ENCODE data around the gene TELO2. TPM values are rescaled to one million over a fixed set of nuclear protein-coding genes. Genes with fewer than 3 reads are reported as not detected.
A peak's percentile ranks its signal among the peaks of the same experiment; 100 is the strongest.

TELO2 gene
- total and polyA plus RNA-seq, 9 donors = 0.27 to 36.8 (median 31.7) TPM

- no peaks in the 10 kb centered on the region for H3K27me3 ChIP-seq
- DNase-seq = no peak
- H3K27ac ChIP-seq = peak overlapping the region; percentile 31 to 36
- peaks cover 20% of the 10 kb centered on the region for H3K4me1 ChIP-seq (ENCODE audit: insufficient read depth)
- 85 to 93% (median 90%) methylated on average over 27 of the region's 27 CpGs for WGBS, 3 donors
- no peaks in the 10 kb centered on the region for H3K36me3 ChIP-seq
- intact Hi-C loops (cut with DNase I) = loop anchor here in 1 of 4 donors (5.0 kb wide), 1 partner anchor 713 kb away; no protein-coding TSS in a partner anchor
- H3K4me3 ChIP-seq = peak overlapping the region; percentile 1
- H3K9me3 ChIP-seq = no peaks in the 10 kb centered on the region
- no peak for TF ChIP-seq POLR2A (IDR thresholded peaks at IDR 0.05)
Measured at GRCh38 chr16:1530349-1530882, 37.3 kb downstream of the TELO2 start.

- no peak for DNase-seq
- peak overlapping the region; percentile 1 for H3K4me3 ChIP-seq
- intact Hi-C loops (cut with DNase I) = loop anchor here in 1 of 4 donors (5.0 kb wide), 1 partner anchor 714 kb away; no protein-coding TSS in a partner anchor
Measured at GRCh38 chr16:1530883-1531637, 37.9 kb downstream of the TELO2 start.

GRCh38 chr16:1531638-1531910 is 38.4 kb downstream of the TELO2 start:
- 80 to 94% (median 87%) methylated on average over 14 of the region's 14 CpGs for WGBS, 3 donors
- no peaks in the 10 kb centered on the region for H3K9me3 ChIP-seq
- H3K27me3 ChIP-seq = no peaks in the 10 kb centered on the region
- no peak overlapping the region for H3K4me3 ChIP-seq
- intact Hi-C loops (cut with DNase I) = loop anchor here in 1 of 4 donors (5.0 kb wide), 1 partner anchor 714 kb away; no protein-coding TSS in a partner anchor
- TF ChIP-seq POLR2A (IDR thresholded peaks at IDR 0.05) (no peak), EP300 (IDR thresholded peaks at IDR 0.05) (no peak), CTCF (IDR thresholded peaks at IDR 0.05) (no peak)
- H3K36me3 ChIP-seq = no peaks in the 10 kb centered on the region
- H3K27ac ChIP-seq = peak overlapping the region; percentile 52 to 85
- peaks cover 25% of the 10 kb centered on the region for H3K4me1 ChIP-seq (ENCODE audit: insufficient read depth)
- no peak for DNase-seq

More at GRCh38 chr16:1530883-1531637, 37.9 kb downstream of the TELO2 start:
- TF ChIP-seq EP300 (IDR thresholded peaks at IDR 0.05) (no peak), POLR2A (IDR thresholded peaks at IDR 0.05) (no peak), CTCF (IDR thresholded peaks at IDR 0.05) (no peak)
- whole genome bisulfite sequencing, 3 donors = 41 to 67% (median 60%) methylated on average over 33 to 35 of the region's 35 CpGs
- Histone ChIP-seq H3K36me3 (no peaks in the 10 kb centered on the region), H3K27ac (peak overlapping the region; percentile 52 to 85), H3K9me3 (no peaks in the 10 kb centered on the region), H3K27me3 (no peaks in the 10 kb centered on the region), H3K4me1 (ENCODE audit: insufficient read depth) (peaks cover 23% of the 10 kb centered on the region)

- no peak for TF ChIP-seq CTCF (IDR thresholded peaks at IDR 0.05)
- no peak for TF ChIP-seq EP300 (IDR thresholded peaks at IDR 0.05)
- no peak for TF ChIP-seq POLR2A (IDR thresholded peaks at IDR 0.05)
- Histone ChIP-seq H3K4me3 (no peak overlapping the region), H3K4me1 (ENCODE audit: insufficient read depth) (peaks cover 25% of the 10 kb centered on the region), H3K27me3 (no peaks in the 10 kb centered on the region), H3K36me3 (no peaks in the 10 kb centered on the region), H3K9me3 (no peaks in the 10 kb centered on the region), H3K27ac (peak overlapping the region; percentile 52 to 85)
- peak in 4 of 5 donors; percentile 57 to 74 (median 64) for DNase-seq
- WGBS, 3 donors = 46 to 61% (median 48%) methylated on average over 28 of the region's 28 CpGs
- intact Hi-C loops (cut with DNase I) = loop anchor here in 1 of 4 donors (5.0 kb wide), 1 partner anchor 715 kb away; no protein-coding TSS in a partner anchor
Measured at GRCh38 chr16:1532081-1532760, 39.1 kb downstream of the TELO2 start.
